A549 (cell line): ENCODE measurements around the gene BMP4. TPM values are rescaled to one million over a fixed set of nuclear protein-coding genes. Genes with fewer than 3 reads are reported as not detected.

Experiments
- ATAC-seq, 2 experiments: fragments of 200-7000 bp in 1 of 2; fragments of >200 bp in 1 of 2; cut with Nextera tagmentation in 1 of 2; cut with Tn5 transposase in 1 of 2; 3 replicates each; pipeline versions ENCODE4 v1.8.0 to v1.9.1; 2018 to 2020; ENCODE audit warnings: mild to moderate bottlenecking in 1 of 2, moderate library complexity in 1 of 2
- CTCF ChIA-PET: fragments of 300-600 bp; sonication (Branson Sonifier 250); formaldehyde crosslinking; extraction: SDS; loops from one replicate; lab custom pipeline; 2021; ENCODE audit warnings: antibody characterized with exemption, inconsistent platforms; lab: Yijun Ruan, JAX
- POLR2A ChIA-PET: fragments of 350-600 bp; formaldehyde crosslinking; extraction: SDS; loops from one replicate; lab custom pipeline; 2021; ENCODE audit warnings: antibody characterized with exemption, inconsistent platforms; lab: Yijun Ruan, JAX
- DNase-seq, 2 experiments: peaks; one replicate each; pipeline versions ENCODE4 v3.0.0 to v3.0.0-alpha.2; 2011 to 2016; ENCODE audit warnings: low read depth in 1 of 2, low spot score in 1 of 2
- FAIRE-seq: peaks from 2 replicates; lab custom pipeline; 2011; peaks lifted over from hg19 to GRCh38; lab: Jason Lieb, UNC
- H3K27ac ChIP-seq, 2 experiments: fragments of >200 bp; sonication (Bioruptor Twin); formaldehyde crosslinking; 3 replicates each; pipeline ENCODE4 v1.5.1; 2016 to 2017
- H3K4me1 ChIP-seq: fragments of >200 bp; sonication (Bioruptor Twin); formaldehyde crosslinking; 3 replicates; pipeline ENCODE4 v1.6.1; 2016
- H3K4me2 ChIP-seq: fragments of >200 bp; sonication (Bioruptor Twin); formaldehyde crosslinking; 3 replicates; pipeline ENCODE4 v1.6.1; 2016
- H3K4me3 ChIP-seq: fragments of >200 bp; sonication (Bioruptor Twin); formaldehyde crosslinking; 3 replicates; pipeline ENCODE4 v1.5.1; 2016
- H3K9me3 ChIP-seq: fragments of >200 bp; sonication (Bioruptor Twin); formaldehyde crosslinking; 3 replicates; pipeline ENCODE4 v1.6.1; 2016
- CHD2 ChIP-seq: fragments of 150-350 bp; IDR thresholded peaks from 2 replicates; pipeline ENCODE4 v1.6.1; 2014; ENCODE audit warnings: low read length; ENCODE audit not compliant: partially characterized antibody
- CTCF ChIP-seq: fragments of >200 bp; sonication (Bioruptor Twin); formaldehyde crosslinking; IDR thresholded peaks from 3 replicates; pipeline ENCODE4 v1.5.1; 2016
- E2F6 ChIP-seq: IDR thresholded peaks from 2 replicates; pipeline ENCODE4 v1.6.1; 2012; ENCODE audit warnings: low read depth, borderline replicate concordance
- HDAC2 ChIP-seq: fragments of 200-600 bp; sonication (generic); IDR thresholded peaks from 2 replicates; pipeline ENCODE4 v1.6.1; 2016
- HMGXB4 ChIP-seq: fragments of 250-450 bp; sonication (Bioruptor Pico); IDR thresholded peaks from 2 replicates; pipeline ENCODE4 v1.5.0; 2021; ENCODE audit warnings: mild to moderate bottlenecking, moderate library complexity, borderline replicate concordance
- JUN ChIP-seq, 2 experiments: fragments of >200 bp; sonication (Bioruptor Twin); formaldehyde crosslinking; IDR thresholded peaks; 2 replicates in 1 of 2; 3 replicates in 1 of 2; pipeline ENCODE4 v1.6.1; 2016 to 2017
- MAZ ChIP-seq: fragments of 150-350 bp; IDR thresholded peaks from 2 replicates; pipeline ENCODE4 v1.6.1; 2014; ENCODE audit warnings: antibody characterized with exemption, low read depth, low read length, borderline replicate concordance
- MYC ChIP-seq: IDR thresholded peaks from 2 replicates; pipeline ENCODE4 v1.6.1; 2012; ENCODE audit warnings: mild to moderate bottlenecking, inconsistent platforms, low read length, improper control_type of control experiment, borderline replicate concordance
- NPAS2 ChIP-seq: fragments of 250-450 bp; sonication (Bioruptor Pico); IDR thresholded peaks from 2 replicates; pipeline ENCODE4 v1.8.0; 2022; ENCODE audit warnings: mild to moderate bottlenecking, moderate library complexity, borderline replicate concordance
- NR3C1 ChIP-seq: fragments of >200 bp; sonication (Bioruptor Twin); formaldehyde crosslinking; IDR thresholded peaks from 3 replicates; pipeline ENCODE4 v1.6.1; 2017
- PHF8 ChIP-seq: fragments of 200-600 bp; sonication (generic); IDR thresholded peaks from 2 replicates; pipeline ENCODE4 v1.6.1; 2016; ENCODE audit warnings: low read depth, mild to moderate bottlenecking, antibody characterized with exemption, moderate library complexity, borderline replicate concordance
- POLR2AphosphoS2 ChIP-seq: conservative IDR thresholded peaks from 2 replicates; pipeline ENCODE4 v1.6.1; 2012; ENCODE audit warnings: low read length, improper control_type of control experiment, inconsistent platforms
- RARB ChIP-seq: fragments of 250-450 bp; sonication (Bioruptor Pico); IDR thresholded peaks from 2 replicates; pipeline ENCODE4 v1.8.0; 2021; ENCODE audit warnings: mild to moderate bottlenecking, moderate library complexity
- RFX5 ChIP-seq: fragments of 450-650 bp; IDR thresholded peaks from 2 replicates; pipeline ENCODE4 v1.7.1; 2014; ENCODE audit warnings: antibody characterized with exemption, mild to moderate bottlenecking, moderate library complexity
- SREBF2 ChIP-seq: fragments of 450-650 bp; IDR thresholded peaks from 2 replicates; pipeline ENCODE4 v1.6.1; 2014; ENCODE audit warnings: mild to moderate bottlenecking, moderate library complexity
- USF2 ChIP-seq: fragments of 450-650 bp; IDR thresholded peaks from 2 replicates; pipeline ENCODE4 v1.6.1; 2014; ENCODE audit warnings: antibody characterized with exemption
- ZFP36 ChIP-seq: fragments of 450-650 bp; IDR thresholded peaks from 2 replicates; pipeline ENCODE4 v1.6.1; 2014; ENCODE audit warnings: borderline replicate concordance; ENCODE audit not compliant: partially characterized antibody
- ZSCAN20 ChIP-seq: fragments of 250-450 bp; sonication (Bioruptor Pico); IDR thresholded peaks from 2 replicates; pipeline ENCODE4 v1.8.0; 2022; ENCODE audit warnings: mild to moderate bottlenecking, moderate library complexity
- WGBS: methylation state at CpG from one replicate; pipeline ENCODE4 v1.1.6; 2017; ENCODE audit errors: missing lambda C conversion rate; 5-methylcytosine and 5-hydroxymethylcytosine counted together
- polyA plus RNA-seq, 4 experiments: library from polyadenylated mRNA; depleted of rRNA in 3 of 4; stranded (reverse); fragments of >200 nt; fragmentation: RNase III in 1 of 4; extraction: RNeasy Plus Mini Kit Qiagen cat#74134 plus additional on column Dnase treatment in 1 of 4; gene quantifications; 2 replicates in 3 of 4; 3 replicates in 1 of 4; pipeline ENCODE4 v1.2.3, GENCODE V29; 2011 to 2017

Gene BMP4
- polyA plus RNA-seq, 2 of the 4 experiments (the other 2 are of a cell fraction) = 4.1 to 8.9 TPM

- DNase-seq (no peak), ATAC-seq (no peak), FAIRE-seq (no peak)
- no peak overlapping the region for H3K27ac ChIP-seq
- CTCF ChIA-PET = no interaction called here
- H3K4me2 ChIP-seq = no peak overlapping the region
- no peaks in the 10 kb centered on the region for H3K9me3 ChIP-seq
- H3K4me3 ChIP-seq = no peak overlapping the region
- H3K4me1 ChIP-seq = peaks cover 22% of the 10 kb centered on the region
- no peak for TF ChIP-seq CHD2
- TF ChIP-seq MYC = no peak
- no peak for TF ChIP-seq ZFP36
- no peak for TF ChIP-seq RFX5
- TF ChIP-seq E2F6 = no peak
- POLR2A ChIA-PET = no interaction called here
- WGBS = 78% methylated on average over 1 of the region's 1 CpG
These were observed 39.4 kb upstream of the BMP4 start for GRCh38 chr14:53996041-53996440.

DNA sequence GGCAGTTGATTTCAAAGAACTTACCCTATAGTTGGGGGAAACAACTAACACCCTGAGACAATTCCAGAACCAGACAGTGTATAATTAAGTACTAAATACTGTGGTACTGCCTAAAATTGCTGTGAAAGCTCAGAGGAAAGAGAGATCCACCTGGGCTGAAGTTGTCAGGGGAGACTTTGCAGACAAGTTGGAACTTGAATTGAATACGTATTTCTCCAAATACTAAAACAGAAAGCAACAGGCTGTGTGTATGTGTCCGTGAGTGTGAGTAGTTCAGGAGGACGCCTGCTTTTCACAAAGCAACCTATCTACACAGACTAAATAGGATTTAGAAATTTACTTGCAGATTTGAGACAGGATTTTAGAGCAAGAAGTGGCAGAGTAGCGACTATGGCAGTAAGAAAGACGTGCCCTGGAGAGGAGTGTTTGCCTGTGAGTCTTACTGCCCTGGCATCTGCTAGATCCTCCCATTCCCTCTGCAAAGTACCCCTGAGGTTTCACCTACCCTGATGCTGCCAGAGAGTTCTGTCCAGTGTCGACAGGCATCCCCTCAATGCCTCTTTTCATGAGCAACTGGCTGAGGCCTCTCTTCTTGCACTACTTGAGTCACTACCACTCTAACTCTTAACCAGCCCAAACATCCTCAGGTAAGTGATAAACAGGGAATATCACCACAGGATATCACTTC, 37.4 kb upstream of the BMP4 start:
- 59% methylated on average over 6 of the region's 6 CpGs for WGBS
- Histone ChIP-seq H3K4me1 (peaks cover 4% of the 10 kb centered on the region; the same call in 2 of the 3 replicates), H3K27ac (no peak overlapping the region), H3K9me3 (no peaks in the 10 kb centered on the region), H3K4me2 (no peak overlapping the region), H3K4me3 (no peak overlapping the region)
- TF ChIP-seq MYC (no peak), HDAC2 (no peak), NR3C1 (no peak), SREBF2 (no peak), HMGXB4 (CRISPR knock-in tag) (no peak), POLR2AphosphoS2 (no peak), JUN (IDR thresholded peaks at IDR 0.05) (no peak), NPAS2 (CRISPR knock-in tag) (no peak), E2F6 (no peak), ZSCAN20 (CRISPR knock-in tag) (no peak), CTCF (no peak), RARB (CRISPR knock-in tag) (no peak), MAZ (no peak), PHF8 (no peak), USF2 (no peak)
- DNase-seq = no peak
- no peak for FAIRE-seq
- ChIA-PET POLR2A (no interaction called here), CTCF (no interaction called here)
- ATAC-seq = no peak; a peak in 1 of 6 replicates
